ENCODE data around the gene RAB9B. TPM values are rescaled to one million over a fixed set of nuclear protein-coding genes. Genes with fewer than 3 reads are reported as not detected.

RAB9B gene
- total RNA-seq, 1 experiment from 2014 or later, result 0.31 TPM

DNA sequence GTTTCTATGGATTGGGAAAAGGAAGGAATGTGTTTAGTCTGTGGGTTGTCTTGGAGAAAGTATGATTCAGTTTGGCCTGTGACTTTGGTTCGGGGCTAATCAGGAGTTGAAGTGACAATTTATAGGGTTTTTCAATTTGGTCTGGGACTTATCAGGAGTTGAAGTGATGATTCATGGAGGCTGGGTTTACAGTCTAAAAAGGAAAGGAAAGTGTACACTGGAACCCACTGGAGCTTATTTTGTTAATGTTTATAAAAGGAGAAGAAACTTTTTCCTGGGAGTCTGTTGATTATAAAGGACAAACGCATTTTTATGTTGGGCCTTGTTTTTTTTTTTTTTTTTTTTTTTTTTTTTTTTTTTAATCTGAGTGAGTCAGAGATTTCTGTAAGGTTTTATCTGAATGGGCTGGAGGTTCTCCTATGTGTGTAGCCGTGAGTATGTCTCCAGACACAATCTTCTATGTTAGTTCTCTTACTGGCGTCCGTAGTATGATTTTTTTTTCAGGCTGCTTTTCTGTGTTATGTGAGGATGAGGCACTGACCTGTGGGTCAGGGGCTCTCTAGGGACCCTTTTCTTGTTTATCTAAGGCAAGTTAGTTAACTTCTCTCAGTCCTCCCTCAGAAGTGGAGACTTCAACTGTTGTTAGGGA lies 33.0 kb upstream of the RAB9B start:
- peak overlapping the region in 1 of 3 experiments; percentile 70; a peak in 1 of 7 replicates for H3K27ac Mint-ChIP-seq
- TF ChIP-seq, protein P1, sequence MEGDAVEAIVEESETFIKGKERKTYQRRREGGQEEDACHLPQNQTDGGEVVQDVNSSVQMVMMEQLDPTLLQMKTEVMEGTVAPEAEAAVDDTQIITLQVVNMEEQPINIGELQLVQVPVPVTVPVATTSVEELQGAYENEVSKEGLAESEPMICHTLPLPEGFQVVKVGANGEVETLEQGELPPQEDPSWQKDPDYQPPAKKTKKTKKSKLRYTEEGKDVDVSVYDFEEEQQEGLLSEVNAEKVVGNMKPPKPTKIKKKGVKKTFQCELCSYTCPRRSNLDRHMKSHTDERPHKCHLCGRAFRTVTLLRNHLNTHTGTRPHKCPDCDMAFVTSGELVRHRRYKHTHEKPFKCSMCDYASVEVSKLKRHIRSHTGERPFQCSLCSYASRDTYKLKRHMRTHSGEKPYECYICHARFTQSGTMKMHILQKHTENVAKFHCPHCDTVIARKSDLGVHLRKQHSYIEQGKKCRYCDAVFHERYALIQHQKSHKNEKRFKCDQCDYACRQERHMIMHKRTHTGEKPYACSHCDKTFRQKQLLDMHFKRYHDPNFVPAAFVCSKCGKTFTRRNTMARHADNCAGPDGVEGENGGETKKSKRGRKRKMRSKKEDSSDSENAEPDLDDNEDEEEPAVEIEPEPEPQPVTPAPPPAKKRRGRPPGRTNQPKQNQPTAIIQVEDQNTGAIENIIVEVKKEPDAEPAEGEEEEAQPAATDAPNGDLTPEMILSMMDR (conservative IDR thresholded peaks at IDR 0.05), result no peak
- H3K4me2 ChIP-seq (ENCODE audit: insufficient read depth, insufficient read length, low read length), result no peak overlapping the region
- no peak overlapping the region for H3K4ac ChIP-seq (ENCODE audit: low read depth, low read length)
- no peaks in the 10 kb centered on the region for H3K27me3 ChIP-seq (ENCODE audit: insufficient read depth, low read length)
- H3K4me1 Mint-ChIP-seq, result no peaks in the 10 kb centered on the region
- H3K27me3 Mint-ChIP-seq (ENCODE audit: low read depth), result no peaks in the 10 kb centered on the region; the same call in 1 of the 2 replicates
- H2BK15ac ChIP-seq (ENCODE audit: low read depth, low read length), result no peak overlapping the region
- H3K4me1 ChIP-seq (ENCODE audit: insufficient read depth, low read length), result no peaks in the 10 kb centered on the region
- no peak overlapping the region for H3K23ac ChIP-seq (ENCODE audit: insufficient read length, low read depth, low read length)
- no peak overlapping the region for H3K4me3 Mint-ChIP-seq
- no peak overlapping the region for H3T11ph ChIP-seq (ENCODE audit: low read length)
- H4K20me1 ChIP-seq (ENCODE audit: control insufficient read depth, insufficient read depth, insufficient read length), result no peaks in the 10 kb centered on the region
- H2BK120ac ChIP-seq (ENCODE audit: low read depth, low read length, poor library complexity, severe bottlenecking), result no peak overlapping the region
- H3K27ac ChIP-seq (ENCODE audit: insufficient read length, low read depth, low read length), result no peak overlapping the region
- H3K79me2 ChIP-seq (ENCODE audit: insufficient read depth, low read length), result no peaks in the 10 kb centered on the region
- no peak overlapping the region for H3K56ac ChIP-seq (ENCODE audit: insufficient read length, low read depth, low read length)
- no peak overlapping the region for H2BK5ac ChIP-seq (ENCODE audit: insufficient read length, low read length)
- H2BK12ac ChIP-seq (ENCODE audit: insufficient read length, low read depth, low read length), result no peak overlapping the region
- no peak overlapping the region for H4K91ac ChIP-seq (ENCODE audit: insufficient read length, low read depth, low read length)
- no peak for DNase-seq
- no CpG with 5 or more reads among the region's 5 CpGs for WGBS (ENCODE audit: extremely low coverage, insufficient read length, low lambda C conversion rate)
- no peaks in the 10 kb centered on the region for H3K23me2 ChIP-seq (ENCODE audit: insufficient read length, low read depth, low read length, poor library complexity, severe bottlenecking)
- no peak overlapping the region for H2BK20ac ChIP-seq (ENCODE audit: low read depth, low read length, poor library complexity, severe bottlenecking)
- H2AK5ac ChIP-seq (ENCODE audit: insufficient read length, low read length), result no peak overlapping the region
- no peak overlapping the region for H4K8ac ChIP-seq (replicated peaks; ENCODE audit: insufficient read length, low read depth, low read length)
- H3K36me3 Mint-ChIP-seq (ENCODE audit: insufficient read depth in 1 of 3, low read depth in 3 of 3), result no peaks in the 10 kb centered on the region
- no peak overlapping the region for H3K14ac ChIP-seq (ENCODE audit: insufficient read depth, low read length)
- H3K9me3 ChIP-seq (ENCODE audit: control insufficient read depth, low read depth, low read length), result no peaks in the 10 kb centered on the region
- H3K79me1 ChIP-seq (ENCODE audit: insufficient read depth, low read depth, low read length, poor library complexity, severe bottlenecking), result no peaks in the 10 kb centered on the region
- peaks cover 6 to 32% of the 10 kb centered on the region in 2 experiments for H3K9me3 Mint-ChIP-seq
- no peak overlapping the region for H2AFZ ChIP-seq (ENCODE audit: low read length)
- H3K18ac ChIP-seq (ENCODE audit: insufficient read length, low read depth, low read length), result no peak overlapping the region
- H3K9ac ChIP-seq (ENCODE audit: extremely low read depth, insufficient read length, low read length), result no peak overlapping the region
- no peak overlapping the region for H4K5ac ChIP-seq (ENCODE audit: insufficient read length, low read depth, low read length)
